GM12878 (cell line): ENCODE measurements around the gene EIF3A. TPM values are rescaled to one million over a fixed set of nuclear protein-coding genes. Genes with fewer than 3 reads are reported as not detected.
A peak's percentile ranks its signal among the peaks of the same experiment; 100 is the strongest.

ENCODE experiments used
- ATAC-seq: fragments of 200-7000 bp; cut with Tn5 transposase; 3 replicates; pipeline ENCODE4 v1.9.1; 2020; ENCODE audit warnings: mild to moderate bottlenecking, moderate library complexity
- Bru-seq: library from RNA; stranded (reverse); fragments of 400-500 nt; gene quantifications from one replicate; lab custom pipeline; 2021; lab: Mats Ljungman, UMichigan
- BruChase-seq, 2 experiments: library from RNA; stranded (reverse); fragments of 400-500 nt; gene quantifications; one replicate each; lab custom pipeline; 2021; lab: Mats Ljungman, UMichigan
- BruUV-seq: library from RNA; stranded (reverse); fragments of 400-500 nt; replicated peaks from 2 replicates; lab custom pipeline; 2021; lab: Mats Ljungman, UMichigan
- CTCF ChIA-PET: fragments of 300-600 bp; sonication (Branson Sonifier 250); formaldehyde crosslinking; extraction: SDS; loops from one replicate; lab custom pipeline; 2021; ENCODE audit warnings: inconsistent platforms; lab: Yijun Ruan, JAX
- POLR2A ChIA-PET: fragments of 350-600 bp; formaldehyde crosslinking; extraction: SDS; loops from one replicate; lab custom pipeline; 2021; ENCODE audit warnings: inconsistent platforms; lab: Charles Lee
- RAD21 ChIA-PET: fragments of 300-600 bp; sonication (Branson Sonifier 250); formaldehyde crosslinking; loops from one replicate; lab custom pipeline; 2023; ENCODE audit warnings: antibody characterized with exemption; ENCODE audit not compliant: unreplicated experiment; lab: Charles Lee
- SMC1A ChIA-PET: fragments of 300-600 bp; sonication (Branson Sonifier 250); formaldehyde crosslinking; loops from one replicate; lab custom pipeline; 2023; ENCODE audit not compliant: unreplicated experiment, uncharacterized antibody; lab: Charles Lee
- DNase-seq: peaks from one replicate; pipeline ENCODE4 v3.0.0-alpha.2; 2011; ENCODE audit warnings: low read depth, low spot score
- FAIRE-seq: peaks from 3 replicates; lab custom pipeline; 2011; peaks lifted over from hg19 to GRCh38; lab: Jason Lieb, UNC
- H2AFZ ChIP-seq: 2 replicates; pipeline ENCODE4 v1.6.0; 2011; ENCODE audit warnings: low read depth, low read length, control low read depth; ENCODE audit not compliant: control insufficient read depth
- H3K27ac ChIP-seq: 2 replicates; pipeline ENCODE4 v1.5.1; 2011; ENCODE audit warnings: control low read depth; ENCODE audit not compliant: control insufficient read depth, insufficient read depth
- H3K27me3 ChIP-seq, 2 experiments: replicated peaks in 1 of 2; 2 replicates each; pipeline versions ENCODE4 v1.6.0 to v1.6.1; 2011; ENCODE audit warnings: low read length in 1 of 2; ENCODE audit not compliant: control insufficient read depth in 2 of 2, insufficient read depth in 2 of 2
- H3K36me3 ChIP-seq, 2 experiments: 2 replicates each; pipeline ENCODE4 v1.5.1; 2011; ENCODE audit warnings: low read length in 1 of 2; ENCODE audit not compliant: control insufficient read depth in 2 of 2, insufficient read depth in 2 of 2
- H3K4me1 ChIP-seq: 2 replicates; pipeline ENCODE4 v1.6.1; 2011; ENCODE audit warnings: mild to moderate bottlenecking, low read length, moderate library complexity, mixed read lengths; ENCODE audit not compliant: control insufficient read depth, insufficient read depth
- H3K4me2 ChIP-seq: 2 replicates; pipeline ENCODE4 v1.6.0; 2011; ENCODE audit warnings: control low read depth; ENCODE audit not compliant: control insufficient read depth, insufficient read depth
- H3K4me3 ChIP-seq: fragments of 200-600 bp; sonication (generic); 2 replicates; pipeline ENCODE4 v1.5.1; 2016
- H3K79me2 ChIP-seq: 2 replicates; pipeline ENCODE4 v1.6.0; 2011; ENCODE audit warnings: low read length; ENCODE audit not compliant: control insufficient read depth, insufficient read depth
- H3K9ac ChIP-seq: 2 replicates; pipeline ENCODE4 v1.8.0; 2011; ENCODE audit warnings: low read length, control low read depth, mixed read lengths; ENCODE audit not compliant: control insufficient read depth, insufficient read depth
- H3K9me3 ChIP-seq: replicated peaks from 3 replicates; pipeline ENCODE4 v1.5.1; 2011; ENCODE audit warnings: mild to moderate bottlenecking, low read length; ENCODE audit not compliant: control insufficient read depth, insufficient read depth
- H4K20me1 ChIP-seq: 2 replicates; pipeline ENCODE4 v1.6.0; 2011; ENCODE audit not compliant: control insufficient read depth, insufficient read depth
- ATF3 ChIP-seq: IDR thresholded peaks from 2 replicates; pipeline ENCODE4 v1.6.1; 2011; ENCODE audit warnings: low read depth, mild to moderate bottlenecking, low read length, moderate library complexity, borderline replicate concordance; ENCODE audit errors: extremely low read depth
- CREM ChIP-seq: IDR thresholded peaks from 2 replicates; pipeline ENCODE4 v1.6.1; 2014; ENCODE audit warnings: antibody characterized with exemption, low read depth
- EED ChIP-seq: sonication (generic); IDR thresholded peaks from 2 replicates; pipeline ENCODE4 v1.6.1; 2016; ENCODE audit warnings: antibody characterized with exemption, low read depth
- GATAD2B ChIP-seq: fragments of 450-650 bp; conservative IDR thresholded peaks from 2 replicates; pipeline ENCODE4 v1.6.1; 2017; ENCODE audit warnings: low read depth, mild to moderate bottlenecking, moderate library complexity
- HDAC2 ChIP-seq: fragments of 200-600 bp; sonication (generic); IDR thresholded peaks from 2 replicates; pipeline ENCODE4 v1.6.1; 2017
- JUND ChIP-seq: IDR thresholded peaks from 2 replicates; pipeline ENCODE4 v1.6.1; 2012; ENCODE audit warnings: low read depth, mild to moderate bottlenecking, low read length, improper control_type of control experiment, moderate library complexity
- KLF5 ChIP-seq: fragments of 450-650 bp; IDR thresholded peaks from 2 replicates; pipeline ENCODE4 v1.6.1; 2014; ENCODE audit warnings: mild to moderate bottlenecking; ENCODE audit not compliant: partially characterized antibody
- MEF2B ChIP-seq: fragments of 450-650 bp; IDR thresholded peaks from 2 replicates; pipeline ENCODE4 v1.6.1; 2018; ENCODE audit warnings: mild to moderate bottlenecking, moderate library complexity; ENCODE audit not compliant: partially characterized antibody, poor library complexity, severe bottlenecking
- PAX8 ChIP-seq: fragments of 450-650 bp; IDR thresholded peaks from 2 replicates; pipeline ENCODE4 v1.6.1; 2017; ENCODE audit warnings: mild to moderate bottlenecking, moderate library complexity
- POU2F2 ChIP-seq: IDR thresholded peaks from 3 replicates; pipeline ENCODE4 v1.6.1; 2011; ENCODE audit warnings: low read depth, mild to moderate bottlenecking, low read length, borderline replicate concordance
- RAD21 ChIP-seq: IDR thresholded peaks from 2 replicates; pipeline ENCODE4 v1.6.1; 2011; ENCODE audit warnings: mild to moderate bottlenecking, low read depth, low read length, moderate library complexity; ENCODE audit not compliant: insufficient read depth
- RB1 ChIP-seq: fragments of 450-650 bp; formaldehyde crosslinking; IDR thresholded peaks from 2 replicates; pipeline ENCODE4 v1.6.1; 2017; ENCODE audit warnings: mild to moderate bottlenecking, borderline replicate concordance
- RUNX3 ChIP-seq: IDR thresholded peaks from 2 replicates; pipeline ENCODE4 v1.6.1; 2012; ENCODE audit warnings: low read length, inconsistent platforms
- SMC3 ChIP-seq: IDR thresholded peaks from 2 replicates; pipeline ENCODE4 v1.6.1; 2011; ENCODE audit warnings: low read length, improper control_type of control experiment, borderline replicate concordance
- SUPT20H ChIP-seq: IDR thresholded peaks from 2 replicates; pipeline ENCODE4 v1.6.1; 2011; ENCODE audit warnings: low read depth, mild to moderate bottlenecking, low read length, moderate library complexity, borderline replicate concordance; ENCODE audit not compliant: control insufficient read depth
- USF1 ChIP-seq: IDR thresholded peaks from 2 replicates; pipeline ENCODE4 v1.6.1; 2011; ENCODE audit warnings: borderline replicate concordance, low read depth, mild to moderate bottlenecking, moderate library complexity, mixed read lengths, low read length; ENCODE audit not compliant: insufficient read depth; ENCODE audit errors: extremely low read length
- ZNF24 ChIP-seq: fragments of 450-650 bp; IDR thresholded peaks from 2 replicates; pipeline ENCODE4 v1.6.1; 2017; ENCODE audit warnings: antibody characterized with exemption, mild to moderate bottlenecking
- WGBS: methylation state at CpG from one replicate; pipeline ENCODE4 v1.1.6; 2016; ENCODE audit warnings: low lambda C conversion rate; ENCODE audit not compliant: insufficient replicate concordance, insufficient coverage; ENCODE audit errors: missing lambda C conversion rate; 5-methylcytosine and 5-hydroxymethylcytosine counted together
- in situ Hi-C: fragments of 300-500 bp; cut with MboI; formaldehyde crosslinking; loops from 9 replicates; pipeline ENCODE4 v1.14.3; 2018; ENCODE audit warnings: mixed read lengths
- intact Hi-C: fragments of 100-400 bp; cut with micrococcal nuclease; formaldehyde crosslinking; loops from one replicate; pipeline ENCODE4 v1.14.2; 2022; ENCODE audit not compliant: unreplicated experiment
- long read RNA-seq, 2 experiments: library from polyadenylated mRNA; unstranded; transcript quantifications; one replicate each; pipeline ENCODE4 v2.0.0, GENCODE V29; 2019 to 2020
- polyA minus RNA-seq, 3 experiments: library from RNA; depleted of rRNA, polyadenylated mRNA; stranded (reverse); fragments of >200 nt; gene quantifications; 2 replicates each; pipeline ENCODE4 v1.2.3, GENCODE V29; 2011
- polyA plus RNA-seq, 11 experiments: library from polyadenylated mRNA; depleted of rRNA in 4 of 11; unstranded in 6 of 11; stranded (reverse) in 5 of 11; fragments of >200 nt; fragmentation: Nextera tagmentation in 4 of 11; fragmentation: Illumina TruSeq in 1 of 11; extraction: Ambion mirVana in 4 of 11; extraction: Trizol in 1 of 11; gene quantifications; 1 replicate in 1 of 11; 2 replicates in 10 of 11; pipeline versions ENCODE4 v1.2.1 to v1.2.3, GENCODE V29; 2011 to 2016; ENCODE audit warnings: inconsistent platforms in 2 of 11, missing spikeins in 2 of 11, low read depth in 1 of 11
- total RNA-seq, 4 experiments: library from RNA; depleted of rRNA in 3 of 4; stranded (reverse); fragments of >200 nt in 3 of 4; fragmentation: Illumina TruSeq in 1 of 4; extraction: Trizol in 1 of 4; gene quantifications; 2 replicates each; pipeline versions ENCODE4 v1.2.1 to v1.2.3, GENCODE V29; 2013 to 2021

Gene EIF3A
- 143 and 144 TPM in 2 replicates for total RNA-seq (2013; cell fraction: nucleolus; rRNA removed)
- 82.6 and 86.3 TPM in 2 replicates for total RNA-seq (2014; rRNA removed)
- 159 and 166 TPM in 2 replicates for total RNA-seq (2014; rRNA removed; fragmentation: Illumina TruSeq; extraction: Trizol)
- total RNA-seq (2021) = 138 and 148 TPM in 2 replicates
- polyA plus RNA-seq (2011; ENCODE audit: low read depth) = 50.1 TPM
- 47.4 and 49.4 TPM in 2 replicates for polyA plus RNA-seq (2011; rRNA removed)
- 35.9 and 50.0 TPM in 2 replicates for polyA plus RNA-seq (2011; cell fraction: cytosol; rRNA removed)
- 21.6 and 53.4 TPM in 2 replicates for polyA plus RNA-seq (2011; cell fraction: nucleus; rRNA removed)
- 79.0 and 84.9 TPM in 2 replicates for polyA plus RNA-seq (2012)
- 195 and 219 TPM in 2 replicates for polyA plus RNA-seq (2014; fragmentation: Illumina TruSeq; extraction: Trizol)
- polyA plus RNA-seq (2014; fragmentation: Nextera tagmentation; extraction: Ambion mirVana) = 10 to 100 TPM; 42.3 to 46.5 TPM
- polyA plus RNA-seq (2014; rRNA removed) = 78.1 and 88.9 TPM in 2 replicates
- polyA plus RNA-seq (2016; fragmentation: Nextera tagmentation; extraction: Ambion mirVana) = 100 to 1,000 TPM; 104 to 108 TPM
- 71.2 and 84.9 TPM in 2 replicates for polyA minus RNA-seq (2011; rRNA and poly(A)+ RNA removed)
- polyA minus RNA-seq (2011; cell fraction: cytosol; rRNA and poly(A)+ RNA removed) = 36.2 and 45.2 TPM in 2 replicates
- 34.9 and 49.1 TPM in 2 replicates for polyA minus RNA-seq (2011; cell fraction: nucleus; rRNA and poly(A)+ RNA removed)
- percentile 97 among the genes with signal in this experiment for Bru-seq, nascent RNA
- BruChase-seq, experiment 1, labeled RNA remaining after a 6-hour chase = percentile 99 among the genes with signal in this experiment
- percentile 98 among the genes with signal in this experiment for BruChase-seq, experiment 2, labeled RNA remaining after a 2-hour chase
- long read RNA-seq, experiment 1, full-length matches to known transcripts = 7 of 139 reads
- long read RNA-seq, experiment 1, partial matches to known transcripts = 121 of 139 reads
- long read RNA-seq, experiment 1, other reads (novel, unspliced or antisense) = 11 of 139 reads
- long read RNA-seq, experiment 2, full-length matches to known transcripts = 1 of 1,101 reads
- long read RNA-seq, experiment 2, partial matches to known transcripts = 1,073 of 1,101 reads
- long read RNA-seq, experiment 2, other reads (novel, unspliced or antisense) = 27 of 1,101 reads

- DNase-seq (peak; percentile 75), FAIRE-seq (peak; percentile 74), ATAC-seq (peak; percentile 87)
- Histone ChIP-seq H2AFZ (peak within 1 kb of the TSS; percentile 80), H3K4me3 (peak within 1 kb of the TSS; percentile 83), H3K9ac (peak within 1 kb of the TSS; percentile 96), H3K9me3 (no peaks in the 10 kb centered on the region), H3K36me3 (peaks cover 0 to 9% of the 10 kb centered on the region in 2 experiments; a peak in 2 of 4 replicates), H3K4me1 (peaks cover 11% of the 10 kb centered on the region; the same call in 1 of the 2 replicates), H3K4me2 (peak within 1 kb of the TSS; percentile 91), H3K27me3 (no peaks in the 10 kb centered on the region), H4K20me1 (peaks cover 7% of the 10 kb centered on the region), H3K79me2 (peaks cover 57% of the 10 kb centered on the region), H3K27ac (peak within 1 kb of the TSS; percentile 94)
- CTCF ChIA-PET = interaction anchor here (0.8 to 1.5 kb wide), 3 partner anchors 19 to 96 kb away, joined by 3 to 4 read pairs (median 4); no protein-coding TSS in a partner anchor
- no TSS peak for BruUV-seq
- RAD21 ChIA-PET = interaction anchor here (1.3 to 1.4 kb wide), 2 partner anchors 50 to 51 kb away, joined by 3 to 4 read pairs; no protein-coding TSS in a partner anchor
- WGBS = under 1% methylated on average over 74 of the region's 74 CpGs
- SMC1A ChIA-PET = interaction anchor here (0.7 kb wide), 1 partner anchor 40 kb away, joined by 4 read pairs; no protein-coding TSS in a partner anchor
- in situ Hi-C loops = no loop called here
- intact Hi-C loops = loop anchor here (2.0 kb wide), 1 partner anchor 96 kb away; no protein-coding TSS in a partner anchor
- POLR2A ChIA-PET = interaction anchor here (0.6 to 2.6 kb wide), 6 partner anchors 15 to 126 kb away, joined by 3 to 11 read pairs (median 4); no protein-coding TSS in a partner anchor
- TF ChIP-seq SUPT20H (no peak), CREM (peak; percentile 73), KLF5 (no peak), RB1 (no peak), ATF3 (peak; percentile 63; the same call in 1 of the 2 replicates), USF1 (peak; percentile 96), SMC3 (0 out of 2 replicates have a peak, but pooled peaks have one; percentile 9), JUND (no peak), POU2F2 (peak; percentile 62; the same call in 2 of the 3 replicates), GATAD2B (peak; percentile 9), MEF2B (peak; percentile 10), ZNF24 (no peak), HDAC2 (no peak), PAX8 (no peak), RAD21 (no peak), RUNX3 (no peak; the same call in 1 of the 2 replicates), EED (no peak)
Measured at GRCh38 chr10:119080521-119081259, at the start of gene EIF3A. TSS of gene EIF3A (minus strand) at chr10:119080817. CDS start at chr10:119080676, 141 bp downstream.
